HEK293T (cell line): ENCODE measurements around the gene GADD45G.

Source experiments
- ARNT ChIP-seq: fragments of 450-650 bp; IDR thresholded peaks from 2 replicates; pipeline ENCODE4 v1.6.1; 2017; ENCODE audit warnings: mild to moderate bottlenecking
- ELF4 ChIP-seq: fragments of 450-650 bp; IDR thresholded peaks from 2 replicates; pipeline ENCODE4 v1.6.1; 2017; ENCODE audit warnings: antibody characterized with exemption
- FOXA1 ChIP-seq: fragments of 450-650 bp; IDR thresholded peaks from 2 replicates; pipeline ENCODE4 v1.6.1; 2016; ENCODE audit warnings: mild to moderate bottlenecking
- FOXK2 ChIP-seq: fragments of 450-650 bp; IDR thresholded peaks from 2 replicates; pipeline ENCODE4 v1.6.1; 2016; ENCODE audit warnings: mild to moderate bottlenecking
- FOXM1 ChIP-seq: fragments of 450-650 bp; IDR thresholded peaks from 2 replicates; pipeline ENCODE4 v1.6.1; 2017; ENCODE audit warnings: mild to moderate bottlenecking, borderline replicate concordance
- HDGF ChIP-seq: fragments of 450-650 bp; IDR thresholded peaks from 2 replicates; pipeline ENCODE4 v1.6.1; 2017; ENCODE audit warnings: antibody characterized with exemption, borderline replicate concordance
- LEF1 ChIP-seq: fragments of 450-650 bp; IDR thresholded peaks from 2 replicates; pipeline ENCODE4 v1.6.1; 2017; ENCODE audit warnings: mild to moderate bottlenecking, borderline replicate concordance
- NFRKB ChIP-seq: fragments of 450-650 bp; IDR thresholded peaks from 2 replicates; pipeline ENCODE4 v1.6.1; 2016; ENCODE audit warnings: mild to moderate bottlenecking, moderate library complexity
- PKNOX1 ChIP-seq: fragments of 450-650 bp; IDR thresholded peaks from 2 replicates; pipeline ENCODE4 v1.6.1; 2016
- SP1 ChIP-seq: fragments of 450-650 bp; IDR thresholded peaks from 2 replicates; pipeline ENCODE4 v1.6.1; 2017
- SUZ12 ChIP-seq: fragments of 450-650 bp; IDR thresholded peaks from 2 replicates; pipeline ENCODE4 v1.6.1; 2016; ENCODE audit warnings: mild to moderate bottlenecking
- TARDBP ChIP-seq: fragments of 450-650 bp; IDR thresholded peaks from 2 replicates; pipeline ENCODE4 v1.6.1; 2016
- ZNF384 ChIP-seq: fragments of 450-650 bp; IDR thresholded peaks from 2 replicates; pipeline ENCODE4 v1.6.1; 2016

- TF ChIP-seq ELF4 = no peak
- no peak for TF ChIP-seq HDGF
- TF ChIP-seq SP1 = no peak
- no peak for TF ChIP-seq ARNT
- no peak for TF ChIP-seq SUZ12
- TF ChIP-seq LEF1 = no peak
- no peak for TF ChIP-seq FOXK2
- TF ChIP-seq FOXA1 = no peak
- TF ChIP-seq FOXM1 = no peak
- TF ChIP-seq TARDBP = no peak
- no peak for TF ChIP-seq NFRKB
- no peak for TF ChIP-seq PKNOX1
- TF ChIP-seq ZNF384 = no peak
Measured at GRCh38 chr9:89623925-89624420, 19.2 kb downstream of the GADD45G start.
